ENCODE measurements around the gene MAPKAPK5.
"Not testable (repeated sequence)": the region's sequence is repeated elsewhere in the genome, so short reads cannot be mapped to it uniquely, and the experiment has no call there.

The MAPKAPK5 gene

GRCh38 chr12:111886662-111887545 lies 44.9 kb downstream of the MAPKAPK5 start:
- DNase-seq (ENCODE audit: low read depth in 3 of 3) = no peak

- no peak for DNase-seq (ENCODE audit: low read depth in 3 of 3)
Observed at GRCh38 chr12:111887926-111888745, 46.1 kb downstream of the MAPKAPK5 start.

GRCh38 chr12:111893287-111893686 lies 51.3 kb downstream of the MAPKAPK5 start:
- DNase-seq (ENCODE audit: low read depth in 3 of 3) = no peak

- no peak for DNase-seq (ENCODE audit: low read depth in 3 of 3)
Observed at GRCh38 chr12:111894556-111894955, 52.5 kb downstream of the MAPKAPK5 start.

- DNase-seq (ENCODE audit: low read depth in 3 of 3) = no peak
Observed at GRCh38 chr12:111901182-111901581, 59.2 kb downstream of the MAPKAPK5 start.

- no peak for DNase-seq (ENCODE audit: low read depth in 3 of 3)
Observed at GRCh38 chr12:111904446-111904975, 62.5 kb downstream of the MAPKAPK5 start.

GRCh38 chr12:111905502-111905901 lies 63.5 kb downstream of the MAPKAPK5 start:
- no peak for DNase-seq (ENCODE audit: low read depth in 3 of 3)

- DNase-seq (ENCODE audit: low read depth in 3 of 3) = no peak
Observed at GRCh38 chr12:111907740-111908139, 65.7 kb downstream of the MAPKAPK5 start.

GRCh38 chr12:111925171-111925570 lies 83.1 kb downstream of the MAPKAPK5 start:
- DNase-seq (ENCODE audit: low read depth in 3 of 3) = no peak

- DNase-seq (ENCODE audit: low read depth in 3 of 3) = no peak
Observed at GRCh38 chr12:111926631-111927030, 84.6 kb downstream of the MAPKAPK5 start.

GRCh38 chr12:111927346-111927745 lies 85.3 kb downstream of the MAPKAPK5 start:
- no peak for DNase-seq (ENCODE audit: low read depth in 3 of 3)

GRCh38 chr12:111932241-111932640 lies 90.2 kb downstream of the MAPKAPK5 start:
- DNase-seq (ENCODE audit: low read depth in 3 of 3) = no peak

GRCh38 chr12:111936869-111937268 lies 94.8 kb downstream of the MAPKAPK5 start:
- no peak for DNase-seq (ENCODE audit: low read depth in 3 of 3)

GRCh38 chr12:111937429-111937828 lies 95.4 kb downstream of the MAPKAPK5 start:
- no peak for DNase-seq (ENCODE audit: low read depth in 3 of 3)

GRCh38 chr12:111942557-111942956 lies 100.5 kb downstream of the MAPKAPK5 start:
- DNase-seq (ENCODE audit: low read depth in 3 of 3) = no peak

- DNase-seq (ENCODE audit: low read depth in 3 of 3) = no peak
Observed at GRCh38 chr12:111943929-111944328, 101.9 kb downstream of the MAPKAPK5 start.

- DNase-seq (ENCODE audit: low read depth in 3 of 3) = not testable (repeated sequence)
Observed at GRCh38 chr12:111950961-111951676, 109.1 kb downstream of the MAPKAPK5 start.
